ENCODE results near the gene CPPED1.

CPPED1 gene

DNA sequence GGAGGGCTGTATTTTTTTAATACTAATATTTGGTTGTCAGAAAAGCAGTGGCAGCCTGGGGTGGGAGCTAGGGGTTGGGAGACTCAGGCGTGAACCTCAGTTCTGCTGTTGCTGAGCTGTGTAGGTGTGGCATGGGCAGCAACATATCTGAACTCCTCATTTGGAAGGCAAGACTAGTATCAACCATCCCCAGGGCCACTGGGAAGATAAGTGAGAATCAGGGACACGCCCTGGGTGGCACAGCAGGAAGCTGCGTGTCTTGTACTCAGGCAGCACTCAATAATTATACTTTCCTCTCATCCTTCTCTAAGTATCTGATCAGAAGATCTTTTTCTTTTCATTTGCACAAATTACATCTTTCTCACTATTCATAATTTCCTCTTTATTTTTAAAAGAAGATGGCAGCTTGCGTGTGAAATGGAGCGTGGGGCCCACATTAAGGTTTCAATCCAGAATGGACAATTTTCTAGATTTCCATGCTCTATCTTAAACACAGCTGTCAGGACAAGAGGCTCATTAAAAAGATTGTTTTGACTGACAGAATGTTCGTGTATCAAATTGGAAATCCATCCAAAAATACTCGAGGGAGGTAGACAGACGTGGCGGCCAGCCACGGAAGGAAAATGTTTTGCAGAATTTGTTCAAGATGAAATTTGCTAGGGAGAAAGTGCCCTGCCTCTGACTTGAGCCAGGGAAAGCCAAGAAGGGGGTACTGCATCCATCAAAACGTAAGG lies 121.1 kb downstream of the CPPED1 start:
- no peak for DNase-seq (ENCODE audit: low read depth in 2 of 2)

DNA sequence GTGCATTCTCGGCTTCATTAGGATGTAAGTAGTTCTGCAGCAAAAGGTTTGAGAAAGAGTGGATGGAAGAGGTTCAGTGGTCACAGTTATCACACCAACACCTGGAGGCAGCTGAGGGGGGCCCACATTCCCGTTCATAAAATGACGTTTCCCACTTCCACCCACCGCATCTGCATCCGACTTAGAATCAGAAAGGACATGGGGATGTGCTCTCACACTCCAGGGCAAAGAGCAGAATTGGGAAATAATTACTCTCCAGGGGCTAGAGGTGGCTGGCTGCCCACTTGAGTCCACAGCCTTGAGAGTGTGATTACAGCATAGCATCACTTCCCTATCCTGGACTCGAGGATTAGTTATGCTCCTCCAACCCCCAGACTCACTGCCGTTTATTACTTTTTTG lies 122.0 kb downstream of the CPPED1 start:
- no peak for DNase-seq (ENCODE audit: low read depth in 2 of 2)

GRCh38 chr16:12680531-12680930 lies 123.2 kb downstream of the CPPED1 start:
- DNase-seq (ENCODE audit: low read depth in 2 of 2) = no peak

GRCh38 chr16:12679660-12680272 lies 123.9 kb downstream of the CPPED1 start:
- DNase-seq (ENCODE audit: low read depth in 2 of 2) = no peak

- DNase-seq (ENCODE audit: low read depth in 2 of 2) = no peak
These were observed 124.7 kb downstream of the CPPED1 start for GRCh38 chr16:12678983-12679382.

DNA sequence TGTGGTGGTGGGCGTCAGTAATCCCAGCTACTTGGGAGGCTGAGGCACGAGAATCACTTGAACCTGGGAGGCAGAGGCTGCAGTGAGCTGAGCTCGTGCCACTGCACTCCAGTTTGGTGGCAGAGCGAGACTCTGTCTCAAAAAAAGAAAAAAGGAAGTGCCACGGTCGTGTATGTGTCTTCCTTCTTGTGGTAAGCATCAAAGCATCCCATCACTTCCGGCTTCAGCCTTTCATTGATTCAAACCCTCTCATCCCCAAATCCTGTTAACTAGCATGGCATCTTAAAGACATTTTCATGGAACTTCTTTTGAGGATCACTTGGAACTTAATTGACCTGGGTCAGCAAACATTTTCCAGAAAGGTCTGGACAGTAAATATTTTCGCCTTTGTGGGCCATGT lies 126.2 kb downstream of the CPPED1 start:
- no peak for DNase-seq (ENCODE audit: low read depth in 2 of 2)

DNA sequence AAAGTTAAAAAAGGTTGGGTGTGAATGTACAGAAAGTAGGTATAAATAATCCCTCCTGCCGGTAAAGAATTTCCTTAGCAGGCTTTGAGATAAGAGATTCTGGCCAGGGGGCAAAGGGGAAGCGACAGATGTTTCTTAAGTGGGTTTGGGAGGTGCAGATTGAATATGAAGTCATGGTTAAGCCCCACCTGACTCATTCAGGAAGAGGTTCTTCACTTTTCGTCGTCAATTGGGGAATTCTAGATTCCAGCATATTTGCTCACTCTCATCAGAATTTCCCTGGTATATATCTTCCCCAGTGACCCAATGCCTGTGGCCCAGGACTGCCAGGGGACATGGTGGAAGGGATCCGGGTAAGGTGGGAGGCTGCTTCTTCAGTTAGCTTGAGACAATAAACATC lies 127.8 kb downstream of the CPPED1 start:
- DNase-seq (ENCODE audit: low read depth in 2 of 2) = no peak

DNA sequence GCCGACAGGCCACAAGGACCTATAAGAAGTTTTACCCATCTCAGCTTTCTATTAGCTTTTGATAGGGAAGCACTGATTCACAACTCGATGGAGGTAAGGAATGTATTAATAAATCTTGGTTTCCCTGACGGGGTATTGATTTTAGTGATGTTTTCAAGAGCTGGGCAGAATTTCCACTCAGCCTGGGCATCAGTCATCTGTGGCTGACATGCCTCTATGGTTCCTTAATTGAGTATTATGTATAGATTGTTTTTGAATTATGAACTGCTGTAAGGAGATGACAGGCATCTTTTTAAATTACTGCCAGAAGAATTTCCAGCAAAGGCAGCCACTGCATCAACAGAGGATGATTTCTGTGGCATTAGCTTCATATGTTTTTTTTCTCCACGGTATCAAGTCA lies 128.6 kb downstream of the CPPED1 start:
- DNase-seq (ENCODE audit: low read depth in 2 of 2) = no peak

GRCh38 chr16:12674524-12674923 lies 129.2 kb downstream of the CPPED1 start:
- DNase-seq (ENCODE audit: low read depth in 2 of 2) = no peak

GRCh38 chr16:12674071-12674470 lies 129.6 kb downstream of the CPPED1 start:
- DNase-seq (ENCODE audit: low read depth in 2 of 2) = no peak

- DNase-seq (ENCODE audit: low read depth in 2 of 2) = no peak
These were observed 130.2 kb downstream of the CPPED1 start for GRCh38 chr16:12673466-12673865.

GRCh38 chr16:12672986-12673385 lies 130.7 kb downstream of the CPPED1 start:
- no peak for DNase-seq (ENCODE audit: low read depth in 2 of 2)

DNA sequence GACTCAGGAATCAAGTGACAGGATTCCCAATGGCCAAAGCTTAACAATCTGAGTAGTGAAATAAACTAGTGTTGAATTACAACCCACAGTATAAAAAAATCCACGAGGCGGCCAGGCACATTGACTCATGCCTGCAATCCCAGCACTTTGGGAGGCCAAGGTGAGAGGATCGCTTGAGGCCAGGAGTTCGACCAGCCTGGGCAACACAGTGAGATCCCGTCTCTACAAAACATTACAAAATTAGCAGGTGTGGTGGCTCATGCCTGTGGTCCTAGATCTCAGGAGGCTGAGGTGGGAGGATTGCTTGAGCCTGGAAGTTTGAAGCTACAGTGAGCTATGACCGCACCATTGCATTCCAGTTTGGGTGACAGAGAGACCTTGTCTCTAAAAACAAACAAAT lies 133.8 kb downstream of the CPPED1 start:
- no peak for DNase-seq (ENCODE audit: low read depth in 2 of 2)

DNA sequence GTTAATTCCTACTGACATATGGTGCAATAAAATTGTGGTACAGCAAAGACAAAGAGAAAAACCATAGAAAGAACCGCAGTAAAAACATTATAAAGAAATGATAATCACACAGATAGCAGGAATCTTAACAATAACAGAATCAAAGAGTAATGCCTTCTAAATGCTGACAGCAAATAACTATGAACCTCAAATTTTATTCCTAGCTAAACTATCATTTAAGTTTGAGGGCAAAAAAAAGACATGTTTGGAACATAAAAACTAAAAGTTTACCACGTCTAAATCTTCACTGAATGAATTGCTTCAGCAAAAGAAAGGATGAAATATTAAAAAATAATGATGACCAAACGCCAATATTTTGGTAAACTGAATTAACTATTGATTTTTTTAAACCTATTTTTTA lies 135.8 kb downstream of the CPPED1 start:
- DNase-seq (ENCODE audit: low read depth in 2 of 2) = no peak

DNA sequence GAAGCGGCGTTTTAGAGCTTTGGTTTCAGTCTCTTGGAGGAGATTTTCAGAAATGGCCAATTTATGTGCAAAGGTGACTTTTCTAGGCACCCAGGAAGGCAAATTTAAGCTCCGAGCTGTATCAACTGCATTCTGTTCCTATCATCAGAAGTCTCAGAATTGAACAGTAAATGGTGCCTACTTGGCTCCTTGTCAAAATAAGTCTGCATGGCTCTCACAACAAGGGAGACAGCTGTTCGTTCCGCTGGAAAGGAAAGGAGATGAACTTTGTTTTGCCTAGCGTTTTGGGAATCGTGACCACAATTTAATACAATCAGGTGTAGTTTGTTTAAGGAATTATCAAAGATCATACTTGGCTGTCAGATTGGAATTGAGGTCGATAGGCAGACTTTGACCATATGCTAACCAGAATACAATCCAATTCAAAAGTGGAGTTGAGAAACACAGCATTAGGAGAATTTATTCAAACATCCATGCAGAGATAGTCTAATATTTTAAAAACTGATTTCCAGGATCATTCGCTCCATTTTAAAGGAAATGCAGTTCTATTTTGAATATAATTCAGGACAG lies 139.4 kb downstream of the CPPED1 start:
- no peak for DNase-seq (ENCODE audit: low read depth in 2 of 2)

DNA sequence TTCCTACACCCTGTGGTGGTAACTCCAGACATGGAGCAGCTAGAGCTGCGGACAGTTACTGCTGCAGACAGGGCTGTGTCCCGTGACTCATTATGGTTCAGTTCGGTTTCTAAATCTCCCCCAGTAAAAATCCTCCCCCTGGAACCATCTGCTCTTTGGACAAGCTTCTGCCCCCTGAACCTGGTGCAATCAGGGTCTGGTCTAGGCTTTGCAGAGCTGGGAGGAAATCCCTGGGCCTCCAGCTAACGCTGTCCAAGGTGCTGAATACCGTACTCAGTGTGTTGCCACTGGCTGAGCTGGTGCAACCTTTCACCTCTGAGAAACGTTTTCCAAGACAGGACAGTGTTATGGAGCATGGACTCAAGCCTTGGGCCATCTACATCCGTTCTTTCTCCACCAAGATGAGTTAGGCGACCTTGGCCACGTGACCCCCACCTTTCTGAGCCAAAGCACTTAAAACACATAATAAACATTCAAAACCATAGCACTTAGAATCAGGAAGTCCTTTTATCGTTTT lies 142.0 kb downstream of the CPPED1 start:
- no peak for DNase-seq (ENCODE audit: low read depth in 2 of 2)

- no peak for DNase-seq (ENCODE audit: low read depth in 2 of 2)
These were observed 143.8 kb downstream of the CPPED1 start for GRCh38 chr16:12659871-12660270.

- DNase-seq (ENCODE audit: low read depth in 2 of 2) = no peak
These were observed 145.2 kb downstream of the CPPED1 start for GRCh38 chr16:12658506-12658905.

DNA sequence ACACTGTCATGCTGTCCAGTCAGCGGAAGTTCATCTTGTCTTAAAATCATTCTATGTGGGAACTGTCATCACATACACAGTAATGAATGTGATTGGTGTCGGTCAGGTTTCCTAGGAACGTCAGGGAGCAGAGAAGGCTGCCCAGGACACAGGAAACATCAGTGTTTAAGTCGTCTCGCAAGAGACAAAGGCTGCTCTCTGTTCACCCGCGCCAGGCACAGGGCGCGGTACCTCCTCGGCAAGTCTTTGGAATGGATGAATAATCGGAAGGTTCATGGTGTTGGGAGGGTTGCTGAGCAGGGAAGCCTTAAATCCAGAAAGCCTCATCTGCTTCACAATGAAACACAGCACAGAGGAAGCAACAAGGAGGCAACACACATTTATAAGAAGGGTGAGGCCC lies 148.2 kb downstream of the CPPED1 start:
- no peak for DNase-seq (ENCODE audit: low read depth in 2 of 2)

- no peak for DNase-seq (ENCODE audit: low read depth in 2 of 2)
These were observed 149.8 kb downstream of the CPPED1 start for GRCh38 chr16:12653820-12654392.

- DNase-seq (ENCODE audit: low read depth in 2 of 2) = no peak
These were observed 150.8 kb downstream of the CPPED1 start for GRCh38 chr16:12652924-12653323.

- no peak for DNase-seq (ENCODE audit: low read depth in 2 of 2)
These were observed 151.7 kb downstream of the CPPED1 start for GRCh38 chr16:12651765-12652512.

All from stimulated activated CD8-positive, alpha-beta memory T cell treated with anti-CD3 and anti-CD28 coated beads, Interleukin-15, amount 100 ng/mL, for 48 hours (primary cell).